Astrocyte (in vitro differentiated cells and primary cell): ENCODE results near the gene MARF1.

Source experiments
- EZH2 ChIP-seq: IDR thresholded peaks from 2 replicates; pipeline ENCODE4 v1.6.1; 2012; ENCODE audit warnings: mild to moderate bottlenecking, low read length, inconsistent platforms; ENCODE audit not compliant: insufficient read depth
- TF ChIP-seq, protein P1 (sequence below): IDR thresholded peaks from 2 replicates; pipeline ENCODE4 v1.5.1; 2011; ENCODE audit warnings: low read depth, mild to moderate bottlenecking, inconsistent platforms, low read length, moderate library complexity; ENCODE audit not compliant: insufficient read depth

- TF ChIP-seq, protein P1, sequence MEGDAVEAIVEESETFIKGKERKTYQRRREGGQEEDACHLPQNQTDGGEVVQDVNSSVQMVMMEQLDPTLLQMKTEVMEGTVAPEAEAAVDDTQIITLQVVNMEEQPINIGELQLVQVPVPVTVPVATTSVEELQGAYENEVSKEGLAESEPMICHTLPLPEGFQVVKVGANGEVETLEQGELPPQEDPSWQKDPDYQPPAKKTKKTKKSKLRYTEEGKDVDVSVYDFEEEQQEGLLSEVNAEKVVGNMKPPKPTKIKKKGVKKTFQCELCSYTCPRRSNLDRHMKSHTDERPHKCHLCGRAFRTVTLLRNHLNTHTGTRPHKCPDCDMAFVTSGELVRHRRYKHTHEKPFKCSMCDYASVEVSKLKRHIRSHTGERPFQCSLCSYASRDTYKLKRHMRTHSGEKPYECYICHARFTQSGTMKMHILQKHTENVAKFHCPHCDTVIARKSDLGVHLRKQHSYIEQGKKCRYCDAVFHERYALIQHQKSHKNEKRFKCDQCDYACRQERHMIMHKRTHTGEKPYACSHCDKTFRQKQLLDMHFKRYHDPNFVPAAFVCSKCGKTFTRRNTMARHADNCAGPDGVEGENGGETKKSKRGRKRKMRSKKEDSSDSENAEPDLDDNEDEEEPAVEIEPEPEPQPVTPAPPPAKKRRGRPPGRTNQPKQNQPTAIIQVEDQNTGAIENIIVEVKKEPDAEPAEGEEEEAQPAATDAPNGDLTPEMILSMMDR, result peak; percentile 80
- TF ChIP-seq EZH2, result no peak
These were observed 39.2 kb upstream of the MARF1 start for GRCh38 chr16:15682105-15682570.
